GM21717 (cell line): ENCODE results near the gene MLH1.
"Not testable (repeated sequence)": the region's sequence is repeated elsewhere in the genome, so short reads cannot be mapped to it uniquely, and the experiment has no call there.

ENCODE experiments used
- ATAC-seq: cut with Tn5 transposase; IDR thresholded peaks from one replicate; pipeline ENCODE4 v1.9.1; 2021; ENCODE audit warnings: mild to moderate bottlenecking, moderate library complexity; ENCODE audit not compliant: unreplicated experiment

The MLH1 gene

GRCh38 chr3:36993326-36994283 is at the start of gene MLH1:
Gene MLH1, plus strand, starts transcription at chr3:36993518. Its CDS starts 30 bp downstream, at chr3:36993548.
- peak; percentile 93 for ATAC-seq

- ATAC-seq: no peak
Measured at GRCh38 chr3:36943601-36944000, 49.7 kb upstream of the MLH1 start.

- peak; percentile 55 for ATAC-seq
Measured at GRCh38 chr3:36944012-36944640, 49.2 kb upstream of the MLH1 start.

GRCh38 chr3:36944641-36945270 is 48.6 kb upstream of the MLH1 start, which contains the start of gene TRANK1:
Gene TRANK1, minus strand, starts transcription at chr3:36945054. Its CDS starts 245 bp downstream, at chr3:36944809.
- ATAC-seq: peak; percentile 82

GRCh38 chr3:36945333-36945980 is 47.9 kb upstream of the MLH1 start:
- ATAC-seq: no peak

GRCh38 chr3:36947814-36948213 is 45.5 kb upstream of the MLH1 start:
- not testable (repeated sequence) for ATAC-seq

GRCh38 chr3:36954452-36955134 is 38.7 kb upstream of the MLH1 start:
- ATAC-seq: no peak

- ATAC-seq: no peak
Measured at GRCh38 chr3:36956155-36956554, 37.2 kb upstream of the MLH1 start.

- no peak for ATAC-seq
Measured at GRCh38 chr3:36957063-36957462, 36.3 kb upstream of the MLH1 start.

- no peak for ATAC-seq
Measured at GRCh38 chr3:36957862-36958686, 35.2 kb upstream of the MLH1 start.

- ATAC-seq: no peak
Measured at GRCh38 chr3:36959821-36960220, 33.5 kb upstream of the MLH1 start.

GRCh38 chr3:36960502-36960901 is 32.8 kb upstream of the MLH1 start:
- ATAC-seq: no peak

GRCh38 chr3:36963008-36963407 is 30.3 kb upstream of the MLH1 start:
- not testable (repeated sequence) for ATAC-seq

GRCh38 chr3:36964331-36964730 is 29.0 kb upstream of the MLH1 start:
- no peak for ATAC-seq

- ATAC-seq: no peak
Measured at GRCh38 chr3:36964817-36965216, 28.5 kb upstream of the MLH1 start.

GRCh38 chr3:36965440-36965839 is 27.9 kb upstream of the MLH1 start:
- no peak for ATAC-seq

GRCh38 chr3:36969085-36969484 is 24.2 kb upstream of the MLH1 start:
- no peak for ATAC-seq

GRCh38 chr3:36969540-36970432 is 23.5 kb upstream of the MLH1 start:
- peak; percentile 100 for ATAC-seq

GRCh38 chr3:36972163-36972562 is 21.2 kb upstream of the MLH1 start:
- ATAC-seq: no peak
